CD4-positive, alpha-beta T cell treated with Interleukin-4 for 1 hour (primary cell): ENCODE measurements around the gene CLCA4.

Source experiments
- DNase-seq, 2 donors: peaks; one replicate each; pipeline ENCODE4 v3.0.0-alpha.2; 2020 to 2022

Gene CLCA4, protein sequence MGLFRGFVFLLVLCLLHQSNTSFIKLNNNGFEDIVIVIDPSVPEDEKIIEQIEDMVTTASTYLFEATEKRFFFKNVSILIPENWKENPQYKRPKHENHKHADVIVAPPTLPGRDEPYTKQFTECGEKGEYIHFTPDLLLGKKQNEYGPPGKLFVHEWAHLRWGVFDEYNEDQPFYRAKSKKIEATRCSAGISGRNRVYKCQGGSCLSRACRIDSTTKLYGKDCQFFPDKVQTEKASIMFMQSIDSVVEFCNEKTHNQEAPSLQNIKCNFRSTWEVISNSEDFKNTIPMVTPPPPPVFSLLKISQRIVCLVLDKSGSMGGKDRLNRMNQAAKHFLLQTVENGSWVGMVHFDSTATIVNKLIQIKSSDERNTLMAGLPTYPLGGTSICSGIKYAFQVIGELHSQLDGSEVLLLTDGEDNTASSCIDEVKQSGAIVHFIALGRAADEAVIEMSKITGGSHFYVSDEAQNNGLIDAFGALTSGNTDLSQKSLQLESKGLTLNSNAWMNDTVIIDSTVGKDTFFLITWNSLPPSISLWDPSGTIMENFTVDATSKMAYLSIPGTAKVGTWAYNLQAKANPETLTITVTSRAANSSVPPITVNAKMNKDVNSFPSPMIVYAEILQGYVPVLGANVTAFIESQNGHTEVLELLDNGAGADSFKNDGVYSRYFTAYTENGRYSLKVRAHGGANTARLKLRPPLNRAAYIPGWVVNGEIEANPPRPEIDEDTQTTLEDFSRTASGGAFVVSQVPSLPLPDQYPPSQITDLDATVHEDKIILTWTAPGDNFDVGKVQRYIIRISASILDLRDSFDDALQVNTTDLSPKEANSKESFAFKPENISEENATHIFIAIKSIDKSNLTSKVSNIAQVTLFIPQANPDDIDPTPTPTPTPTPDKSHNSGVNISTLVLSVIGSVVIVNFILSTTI

DNA sequence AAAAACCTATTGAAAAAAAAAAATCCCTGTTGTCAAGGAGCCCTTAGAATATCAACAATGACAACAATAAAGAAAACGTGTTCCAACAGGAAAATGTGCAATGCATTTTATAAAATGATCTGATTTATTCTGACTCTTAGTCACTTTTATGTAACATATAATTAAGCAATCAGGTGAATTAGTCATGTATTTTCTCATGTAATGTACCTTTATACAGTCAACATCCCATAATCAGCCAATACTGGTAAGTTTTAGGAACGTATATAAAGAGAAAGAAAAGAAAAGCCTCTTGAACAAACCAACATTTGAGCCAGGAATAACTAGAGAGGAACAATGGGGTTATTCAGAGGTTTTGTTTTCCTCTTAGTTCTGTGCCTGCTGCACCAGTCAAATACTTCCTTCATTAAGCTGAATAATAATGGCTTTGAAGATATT lies at the start of gene CLCA4:
Gene CLCA4 (plus strand): TSS at position 292 of the 435 bp plus-strand sequence. CDS start 42 bp downstream, at position 334.
- DNase-seq = no peak

DNA sequence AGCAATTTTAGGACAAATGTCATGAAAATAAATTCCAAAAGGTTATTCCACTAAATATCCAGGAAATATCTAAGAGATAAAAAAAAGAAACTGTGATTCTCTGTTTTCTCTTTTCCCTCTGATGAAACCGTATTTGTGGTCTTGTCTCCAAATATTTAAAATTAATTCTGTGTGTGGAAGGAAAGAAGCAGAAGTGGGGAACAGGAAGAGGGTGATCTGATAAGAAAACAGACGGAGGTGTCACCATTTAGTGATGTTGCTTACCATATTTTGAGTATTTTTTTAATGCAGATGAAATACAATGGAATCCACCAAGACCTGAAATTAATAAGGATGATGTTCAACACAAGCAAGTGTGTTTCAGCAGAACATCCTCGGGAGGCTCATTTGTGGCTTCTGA lies 48.6 kb upstream of the CLCA4 start:
- DNase-seq = no peak

DNA sequence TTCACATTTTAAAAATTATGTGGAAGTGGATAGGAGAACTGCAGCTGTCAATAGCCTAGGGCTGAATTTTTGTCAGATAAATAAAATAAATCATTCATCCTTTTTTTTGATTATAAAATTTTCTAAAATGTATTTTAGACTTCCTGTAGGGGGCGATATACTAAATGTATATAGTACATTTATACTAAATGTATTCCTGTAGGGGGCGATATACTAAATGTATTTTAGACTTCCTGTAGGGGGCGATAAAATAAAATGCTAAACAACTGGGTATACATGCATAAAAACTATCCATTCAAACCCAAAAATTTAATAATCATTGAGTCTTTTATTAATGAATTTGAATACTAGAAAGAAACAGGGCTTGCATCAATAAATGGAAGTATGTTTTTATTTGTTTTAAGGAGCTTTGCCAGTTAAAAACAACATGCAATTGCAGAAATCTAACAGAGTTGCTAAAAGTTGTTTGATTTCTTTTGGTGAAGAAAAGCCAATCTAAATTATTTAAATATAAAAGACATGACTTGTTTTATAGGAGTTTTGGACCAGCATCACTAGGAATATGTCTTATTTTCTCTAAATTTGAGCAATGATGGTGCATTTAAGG lies 46.8 kb upstream of the CLCA4 start:
- peak in 1 of 2 donors; percentile 85 for DNase-seq

DNA sequence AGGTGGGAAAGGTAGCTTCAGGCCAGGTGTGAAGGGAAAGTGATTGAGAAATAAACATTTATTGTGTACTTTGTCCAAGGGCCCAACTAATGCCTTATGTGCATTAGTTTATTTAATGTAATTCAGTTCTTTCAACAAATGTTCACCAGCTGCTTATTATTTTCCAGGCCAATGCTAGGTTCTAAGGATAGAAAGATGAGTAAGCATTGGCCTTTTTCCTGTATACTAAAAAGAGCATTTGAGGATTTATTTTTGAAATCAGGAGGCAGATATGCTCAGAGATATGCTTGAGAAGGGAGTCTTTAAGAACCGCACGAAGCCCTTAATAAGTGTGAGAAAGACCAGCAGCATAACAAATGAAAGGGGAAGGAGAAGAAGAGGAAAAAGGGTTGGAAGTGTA lies 46.2 kb upstream of the CLCA4 start:
- DNase-seq = no peak

DNA sequence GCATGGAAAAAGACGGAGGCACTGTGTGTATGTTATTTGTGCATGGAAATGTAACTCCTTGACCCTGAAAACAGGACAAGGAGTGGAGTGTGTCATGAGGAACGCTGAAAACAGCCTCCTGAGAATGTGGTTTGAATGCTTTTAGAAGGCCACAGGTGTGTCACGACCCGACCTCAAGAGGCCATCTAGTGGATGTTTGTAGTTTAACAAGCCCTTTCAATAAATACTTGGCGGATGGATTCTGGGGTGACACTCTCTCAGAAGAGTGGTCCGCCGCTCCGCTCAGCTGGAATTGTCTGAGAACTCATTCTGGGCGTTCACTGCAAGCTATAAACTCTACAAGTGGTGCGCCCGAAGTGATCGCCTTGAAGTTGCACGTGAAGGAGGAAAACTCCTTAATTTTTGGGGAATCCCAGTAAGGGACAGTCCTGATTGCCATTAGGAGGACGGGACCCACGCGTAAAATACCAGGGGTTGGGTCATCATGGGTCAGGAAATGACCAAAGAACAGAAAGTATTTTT lies 44.7 kb upstream of the CLCA4 start:
- DNase-seq = peak; percentile 55 to 77

DNA sequence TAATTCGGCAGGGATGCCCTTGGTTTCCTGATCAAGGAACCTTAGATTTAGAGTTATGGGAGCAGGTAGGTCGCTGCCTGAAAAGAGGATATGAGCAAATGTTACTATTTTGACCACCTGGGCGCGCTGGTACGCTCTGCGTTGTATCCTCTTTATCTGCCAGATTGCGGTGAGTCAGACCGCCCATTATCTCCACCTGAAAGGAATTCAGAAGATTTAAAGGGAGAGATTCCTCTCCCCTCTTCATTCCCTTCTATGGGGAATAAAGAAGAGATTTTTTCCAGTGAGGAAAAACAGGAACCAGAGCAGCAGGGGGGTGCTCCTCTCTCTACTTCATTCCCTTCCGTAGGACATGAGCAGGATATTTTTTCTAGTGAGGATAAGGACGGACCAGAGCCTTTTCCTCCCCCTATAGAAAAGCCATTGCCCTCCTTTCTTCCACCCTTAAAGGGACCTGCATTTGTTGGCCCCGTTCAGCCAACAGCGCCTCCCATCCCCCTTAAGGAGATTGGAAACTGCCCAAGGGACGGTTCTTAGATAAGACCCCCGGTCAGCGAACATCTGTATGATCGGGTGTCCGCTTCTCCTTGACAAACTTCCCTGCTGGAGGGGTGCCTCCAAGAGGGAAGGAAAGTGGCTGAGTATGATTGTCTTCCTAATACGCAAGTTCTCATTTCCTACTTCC lies 44.0 kb upstream of the CLCA4 start:
- peak in 1 of 2 donors; percentile 17 for DNase-seq

DNA sequence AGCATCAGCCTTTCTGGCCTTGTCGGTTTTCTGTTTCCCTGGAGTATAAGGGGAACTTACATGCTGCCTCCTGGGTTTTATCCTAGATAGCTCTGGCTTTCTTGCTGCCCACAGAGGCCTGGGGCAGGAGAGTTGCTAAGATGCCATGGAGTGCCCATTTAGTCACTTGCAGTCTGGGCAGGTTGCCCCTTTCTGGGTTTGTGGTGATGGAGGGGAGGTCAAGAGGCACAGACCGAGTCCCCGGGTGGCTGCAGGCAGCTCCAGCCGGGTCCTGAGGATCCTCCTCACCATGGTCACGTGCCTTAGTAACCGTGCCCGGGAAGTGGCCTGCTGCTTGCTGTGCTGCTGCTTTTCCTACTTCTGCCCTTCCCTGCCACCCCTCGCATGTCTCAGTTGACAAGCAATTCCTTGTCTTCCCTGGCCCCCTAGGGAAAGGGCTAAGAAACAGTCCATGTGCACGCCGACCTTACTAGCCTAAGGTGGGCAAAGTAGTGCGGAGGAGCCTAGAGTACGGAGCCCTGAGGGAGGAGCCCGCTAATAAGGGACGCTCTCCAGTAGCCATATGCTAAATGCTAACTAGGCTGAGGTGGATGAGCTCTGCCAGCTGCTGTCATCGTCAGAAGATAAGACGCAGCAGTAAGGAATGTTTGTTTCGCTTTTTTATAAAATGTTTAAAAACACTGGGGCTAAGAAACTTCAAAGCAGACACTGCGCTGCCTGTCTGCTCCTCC lies 43.3 kb upstream of the CLCA4 start:
- DNase-seq = no peak

DNA sequence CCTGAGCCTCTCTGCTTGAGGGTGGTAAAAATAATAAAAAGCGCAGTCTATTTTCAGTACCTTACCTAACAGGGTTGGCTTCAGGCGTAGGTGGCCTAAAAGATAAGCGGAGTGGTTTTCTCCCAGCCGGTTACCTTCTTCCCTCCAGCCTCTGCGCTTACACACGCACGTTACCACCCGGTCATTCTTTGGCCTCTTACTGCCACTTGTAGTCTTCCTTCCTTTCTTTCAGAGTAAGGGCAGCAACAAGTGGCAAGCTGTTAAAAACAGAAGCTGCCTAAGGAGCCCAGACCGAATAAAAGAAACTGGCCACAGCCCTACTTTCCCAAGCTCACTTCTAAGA lies 42.8 kb upstream of the CLCA4 start:
- DNase-seq = no peak

DNA sequence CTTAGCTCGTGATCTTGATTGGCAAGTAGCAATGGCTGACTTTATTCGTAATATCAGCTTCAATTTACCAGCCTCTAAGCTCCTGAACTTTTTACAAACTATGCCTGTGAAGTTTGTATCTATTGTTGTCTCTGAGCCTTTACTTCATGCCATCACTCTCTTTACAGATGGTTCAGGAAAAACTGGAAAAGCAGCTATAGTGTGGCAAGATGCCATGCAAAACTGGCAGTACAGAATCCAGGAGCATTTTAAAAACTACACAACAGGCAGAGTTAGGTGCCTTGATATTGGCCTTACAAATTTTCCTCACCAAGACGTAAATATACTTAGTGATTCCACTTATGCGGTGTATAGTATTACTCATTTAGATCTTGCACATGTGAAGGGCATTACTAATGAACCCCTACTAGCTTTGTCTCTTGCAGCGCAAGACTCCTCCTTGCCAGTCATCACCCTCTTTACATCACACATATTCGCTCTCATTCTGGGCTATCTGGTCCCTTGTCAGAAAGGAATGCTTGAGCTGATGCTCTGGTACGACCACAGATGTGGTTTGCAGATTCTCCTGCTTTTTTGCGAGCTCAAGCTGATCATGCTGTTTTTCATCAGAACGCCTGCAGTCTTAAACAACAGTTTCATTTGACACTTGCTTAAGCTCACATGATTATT lies 41.8 kb upstream of the CLCA4 start:
- DNase-seq = no peak

DNA sequence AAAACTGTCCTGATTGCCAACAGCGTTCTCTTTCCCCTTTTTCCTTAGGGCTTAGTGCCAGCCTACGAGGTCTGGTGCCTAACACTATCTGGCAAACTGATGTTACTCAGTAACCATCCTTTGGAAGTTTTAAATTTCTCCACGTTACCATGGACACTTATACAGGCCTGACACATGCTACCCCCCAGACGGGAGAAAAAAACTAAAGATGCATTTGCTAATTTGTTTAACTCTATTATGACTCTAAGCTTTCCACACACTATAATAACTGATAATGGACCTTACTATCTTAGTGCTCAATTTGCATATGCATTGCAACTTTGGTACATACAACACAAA lies 41.3 kb upstream of the CLCA4 start:
- no peak for DNase-seq

DNA sequence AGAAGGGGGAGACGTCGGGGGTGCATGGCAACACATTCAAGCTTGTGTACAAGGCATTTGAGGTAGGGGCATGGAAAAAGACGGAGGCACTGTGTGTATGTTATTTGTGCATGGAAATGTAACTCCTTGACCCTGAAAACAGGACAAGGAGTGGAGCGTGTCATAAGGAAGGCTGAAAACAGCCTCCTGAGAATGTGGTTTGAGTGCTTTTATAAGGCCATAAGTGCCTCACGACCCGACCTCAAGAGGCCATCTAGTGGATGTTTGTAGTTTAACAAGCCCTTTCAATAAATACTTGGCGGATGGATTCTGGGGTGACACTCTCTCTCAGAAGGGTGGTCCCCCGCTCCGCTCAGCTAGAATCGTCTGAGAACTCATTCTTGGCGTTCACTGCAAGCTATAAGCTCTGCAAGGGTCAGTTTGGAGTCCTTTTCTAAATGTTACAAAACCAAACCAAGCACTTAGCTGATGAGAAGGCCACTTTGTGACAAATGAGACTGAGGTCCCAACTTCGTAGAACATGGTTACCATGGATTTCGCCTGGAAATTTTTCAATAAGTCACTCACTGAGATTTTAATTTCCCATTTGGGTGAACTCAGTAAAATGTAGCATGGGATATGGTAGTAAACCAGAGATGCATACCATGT lies 38.8 kb upstream of the CLCA4 start:
- peak in 1 of 2 donors; percentile 35 for DNase-seq

DNA sequence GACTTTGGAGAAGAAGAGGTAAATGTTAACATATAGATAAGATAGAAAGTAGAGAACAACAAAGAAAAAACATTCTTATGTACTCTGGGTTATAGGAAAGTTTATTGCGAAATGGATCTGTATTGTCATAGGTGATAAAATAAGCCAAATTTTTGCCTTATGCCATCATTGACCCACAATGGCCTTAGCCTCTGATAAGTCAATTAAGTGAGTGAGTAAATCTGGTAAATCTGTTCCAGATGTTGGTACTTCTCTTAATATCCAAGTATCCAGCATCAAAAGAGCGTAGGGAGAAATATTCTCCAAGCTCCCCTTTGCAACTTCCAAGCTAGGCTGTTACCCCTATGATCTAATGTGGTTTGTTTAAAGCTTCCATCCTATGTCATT lies 38.3 kb upstream of the CLCA4 start:
- no peak for DNase-seq

DNA sequence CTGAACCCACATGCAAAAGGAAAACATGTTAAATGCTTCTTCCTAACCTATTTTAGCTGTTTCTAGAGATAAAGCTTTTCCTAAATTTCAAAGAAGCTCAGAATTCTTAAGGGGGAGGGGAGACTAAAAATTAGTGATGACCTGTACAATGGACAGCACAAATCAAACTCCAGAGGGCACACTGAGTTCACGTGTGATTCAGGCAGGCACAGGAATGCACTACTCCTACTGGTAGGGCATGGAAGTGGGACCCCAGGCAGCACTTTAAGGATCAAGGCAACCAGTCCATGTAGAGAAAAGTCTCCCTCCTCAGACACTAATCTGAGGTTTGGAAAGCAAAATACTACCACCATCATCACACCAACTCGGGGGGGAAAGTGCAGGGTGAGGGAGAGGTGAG lies 31.3 kb upstream of the CLCA4 start:
- DNase-seq = no peak

DNA sequence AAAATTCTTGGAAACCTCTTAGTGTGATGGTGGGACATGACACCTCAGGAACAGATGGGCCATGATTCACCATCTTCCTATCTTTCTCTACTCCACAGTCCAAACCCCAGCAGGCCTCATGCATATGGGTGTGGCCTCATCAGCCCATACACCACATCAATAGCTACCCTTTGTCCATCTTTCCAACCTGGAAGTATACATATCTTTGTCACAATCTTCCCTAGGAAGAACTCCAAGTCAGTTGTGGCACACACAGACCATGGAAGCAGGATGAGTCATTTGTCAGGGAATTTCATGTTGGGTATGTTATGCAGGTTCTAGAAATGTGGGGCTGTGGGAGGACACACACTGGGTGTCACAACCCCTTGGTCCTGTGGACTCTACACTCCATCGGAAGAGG lies 30.5 kb upstream of the CLCA4 start:
- no peak for DNase-seq

DNA sequence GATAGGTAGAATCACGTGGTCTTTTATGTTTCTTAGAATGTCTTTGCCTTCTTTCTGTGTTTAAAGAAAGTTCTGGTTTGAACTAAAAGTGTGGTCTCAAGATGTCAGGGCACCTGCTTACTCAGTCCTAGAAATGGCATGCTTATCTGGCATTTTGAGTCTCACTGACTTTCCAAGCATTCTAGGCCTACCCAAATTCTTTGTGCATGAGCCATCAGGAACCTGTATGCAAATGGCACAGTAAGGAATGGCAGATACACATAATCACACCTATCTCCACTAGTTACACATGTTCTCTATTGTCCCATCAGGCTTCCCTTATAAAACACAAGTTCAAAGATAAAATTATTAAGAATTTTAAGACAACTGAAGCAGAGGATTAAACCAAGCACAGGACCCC lies 29.5 kb upstream of the CLCA4 start:
- DNase-seq = no peak

DNA sequence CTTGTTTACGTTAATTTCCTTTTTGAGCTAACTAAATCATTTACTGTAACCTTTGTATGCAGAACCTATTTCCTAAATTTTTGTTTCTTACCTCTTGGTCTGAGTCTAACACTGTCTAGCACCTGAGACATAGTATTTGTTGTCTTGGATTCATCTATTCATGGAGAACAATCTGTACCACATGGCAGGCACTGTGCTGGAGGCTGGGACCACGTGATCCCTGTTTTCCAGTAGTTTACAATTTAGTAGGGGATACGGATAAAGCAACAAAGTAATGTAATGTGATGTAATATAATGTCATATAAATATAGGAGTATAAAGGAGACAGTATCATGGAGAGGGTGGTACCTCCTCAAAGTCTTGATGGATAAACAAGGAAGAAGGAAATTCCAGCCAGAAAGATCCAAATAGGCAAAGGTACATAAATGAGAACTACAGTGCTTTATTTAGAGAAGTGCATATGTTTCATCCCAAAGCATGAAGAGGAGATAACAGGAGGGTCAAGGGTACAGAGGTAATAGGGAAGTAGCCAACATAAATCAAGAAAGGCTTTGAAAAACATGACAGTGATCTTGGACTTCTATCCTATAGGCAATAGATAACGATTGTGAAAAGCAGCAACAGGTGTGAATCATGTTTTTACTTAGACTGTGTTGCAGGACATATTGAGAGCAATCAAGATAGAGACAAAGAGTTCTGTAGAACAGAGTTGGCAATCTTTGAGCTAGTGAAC lies 25.9 kb upstream of the CLCA4 start:
- DNase-seq = no peak

DNA sequence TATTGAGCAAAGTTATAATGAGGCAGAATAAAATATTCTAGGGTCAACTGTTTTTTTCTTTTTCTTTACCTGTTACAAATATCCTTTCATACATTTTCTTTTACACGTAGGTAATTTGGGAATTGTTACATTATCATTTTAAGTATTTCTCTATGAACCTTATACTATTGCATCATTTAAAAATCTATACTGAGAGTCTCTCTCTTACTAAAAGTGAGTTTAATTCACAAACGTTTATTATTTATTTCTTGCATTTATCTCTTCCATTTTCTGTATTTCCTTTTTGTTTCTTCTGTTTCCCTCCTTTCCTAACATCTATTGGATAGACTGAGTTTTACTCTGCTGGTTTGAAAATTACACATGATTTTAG lies 25.4 kb upstream of the CLCA4 start:
- no peak for DNase-seq

DNA sequence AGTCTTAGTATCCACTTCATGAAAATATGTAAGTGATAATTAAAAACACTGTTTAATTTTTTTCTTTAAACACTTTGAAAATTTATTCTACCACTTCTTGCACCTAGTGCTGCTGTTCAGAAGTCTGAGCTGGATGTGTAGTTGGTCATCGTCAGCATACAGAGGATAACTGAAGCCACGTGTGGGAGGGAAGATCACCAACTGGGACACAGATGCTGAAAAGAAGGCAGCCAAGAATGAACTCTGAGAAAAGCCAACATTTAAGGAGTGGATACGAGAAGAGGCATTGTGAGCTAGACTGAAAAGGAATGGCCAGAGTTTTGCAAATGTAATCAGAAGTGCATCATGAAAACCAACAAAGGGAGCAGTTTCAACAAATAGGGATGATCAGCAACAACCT lies 24.6 kb upstream of the CLCA4 start:
- no peak for DNase-seq

DNA sequence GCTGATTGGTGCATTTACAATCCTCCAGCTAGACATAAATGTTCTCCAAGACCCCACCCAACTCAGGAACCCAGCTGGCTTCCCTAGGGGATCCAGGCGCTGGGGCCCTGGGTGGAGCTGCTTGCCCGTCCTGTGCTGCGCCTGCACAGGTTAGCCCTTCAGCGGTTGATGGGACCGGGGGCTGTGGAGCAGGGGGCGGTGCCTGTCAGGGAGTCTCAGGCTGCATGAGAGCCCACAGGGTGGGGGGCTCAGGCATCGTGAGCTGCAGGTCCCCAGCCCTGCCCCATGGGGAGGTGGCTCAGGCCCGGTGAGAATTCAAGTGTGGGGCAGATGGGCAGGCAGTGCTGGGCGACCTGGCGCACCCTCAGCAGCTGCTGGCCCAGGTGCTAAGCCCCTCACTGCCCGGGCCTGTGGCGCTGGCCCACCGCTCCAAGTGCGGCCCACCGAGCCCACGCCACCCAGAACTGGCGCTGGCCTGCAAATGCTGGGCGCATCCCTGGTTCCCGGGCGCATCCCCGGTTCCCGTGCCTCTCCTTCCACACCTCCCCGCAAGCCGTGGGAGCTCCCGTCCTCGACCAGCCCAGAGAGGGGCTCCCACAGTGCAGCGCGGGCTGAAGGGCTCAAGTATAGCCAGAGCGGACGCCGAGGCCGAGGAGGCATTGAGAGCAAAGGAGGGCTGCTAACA lies 23.1 kb upstream of the CLCA4 start:
- DNase-seq = no peak

DNA sequence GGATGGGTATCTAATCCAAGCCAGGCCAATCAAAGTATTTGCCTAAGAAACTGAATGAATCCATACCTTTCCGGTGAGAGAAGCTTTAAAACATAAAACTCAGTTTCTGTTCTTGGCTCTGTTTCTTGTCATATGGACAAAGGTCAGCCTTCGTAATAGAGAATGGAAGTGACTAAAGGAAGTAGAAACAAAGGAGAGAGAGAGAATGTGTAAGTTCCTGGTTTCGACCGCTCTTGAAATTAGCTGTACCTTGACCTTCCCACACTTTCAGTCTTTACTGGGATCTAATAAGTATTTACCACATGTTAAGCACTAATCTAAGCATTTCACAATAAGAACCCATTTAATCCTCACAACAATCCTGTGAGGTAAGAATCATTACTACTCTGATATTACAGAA lies 19.6 kb upstream of the CLCA4 start:
- DNase-seq = no peak
